Spinal cord (tissue), 10 donors: ENCODE data around the gene REEP1. TPM values are rescaled to one million over a fixed set of nuclear protein-coding genes. Genes with fewer than 3 reads are reported as not detected.
"Not testable (repeated sequence)": the region's sequence is repeated elsewhere in the genome, so short reads cannot be mapped to it uniquely, and the experiment has no call there.

Experiments used
- DNase-seq, 6 donors: peaks; one replicate each; pipeline versions ENCODE4 v3.0.0 to v3.0.0-alpha.2; 2013 to 2015; ENCODE audit warnings: low spot score in 6 of 6, low read depth in 4 of 6
- H3K27ac ChIP-seq: one replicate; pipeline ENCODE4 v1.5.1; 2013; ENCODE audit warnings: low read depth, low read length, control low read depth
- H3K27me3 ChIP-seq: one replicate; pipeline ENCODE4 v1.6.1; 2013; ENCODE audit warnings: low read length; ENCODE audit not compliant: control insufficient read depth, insufficient read depth
- H3K36me3 ChIP-seq: one replicate; pipeline ENCODE4 v1.6.1; 2013; ENCODE audit warnings: low read length; ENCODE audit not compliant: control insufficient read depth, insufficient read depth
- H3K4me1 ChIP-seq: one replicate; pipeline ENCODE4 v1.6.1; 2013; ENCODE audit warnings: low read length; ENCODE audit not compliant: control insufficient read depth, insufficient read depth
- H3K4me3 ChIP-seq: one replicate; pipeline ENCODE4 v1.5.1; 2013; ENCODE audit warnings: low read depth, low read length, control low read depth
- H3K9me3 ChIP-seq: one replicate; pipeline ENCODE4 v1.6.1; 2013; ENCODE audit warnings: low read length; ENCODE audit not compliant: control insufficient read depth, insufficient read depth
- WGBS: methylation state at CpG from one replicate; pipeline ENCODE4 v1.1.5; 2013; ENCODE audit warnings: missing lambda C conversion rate; ENCODE audit not compliant: insufficient coverage; 5-methylcytosine and 5-hydroxymethylcytosine counted together
- polyA plus RNA-seq, 2 donors: library from polyadenylated mRNA; unstranded; fragments of 120-200 nt; gene quantifications; one replicate each; pipeline ENCODE4 v1.2.1, GENCODE V29; 2013; ENCODE audit not compliant: insufficient read length in 2 of 2
- total RNA-seq, 2 donors: library from RNA; depleted of rRNA in 1 of 2; stranded (reverse); fragments of 120-200 nt in 1 of 2; fragments of >200 nt in 1 of 2; gene quantifications; one replicate each; pipeline versions ENCODE4 v1.2.3 to v1.2.4, GENCODE V29; 2013 to 2014
- donor health status: healthy.

Gene REEP1
- total and polyA plus RNA-seq, 4 donors: 61.9 to 123 (median 114) TPM

DNA sequence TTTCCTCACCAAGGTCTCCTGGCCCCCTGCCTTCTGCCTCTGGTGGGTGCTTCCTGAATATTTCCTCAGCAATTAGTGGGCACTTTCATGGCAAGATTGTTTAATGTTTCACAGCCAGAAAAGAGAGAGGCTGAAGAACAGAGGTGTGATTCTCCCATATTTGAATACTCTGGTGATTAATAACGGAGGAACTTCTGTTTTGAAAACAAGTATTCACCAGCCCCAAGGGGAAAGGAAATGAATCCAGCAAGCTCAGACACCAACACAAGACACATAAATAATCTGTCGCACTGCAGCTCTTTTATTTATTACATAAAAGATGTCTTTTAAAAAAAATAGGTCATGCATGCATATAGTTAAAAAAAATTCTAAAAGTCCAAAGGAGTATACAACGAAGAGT lies 80.4 kb downstream of the REEP1 start:
- Histone ChIP-seq H3K27me3 (no peaks in the 10 kb centered on the region), H3K4me1 (peaks cover 17% of the 10 kb centered on the region), H3K27ac (no peak overlapping the region), H3K9me3 (no peaks in the 10 kb centered on the region), H3K36me3 (peaks cover 10% of the 10 kb centered on the region), H3K4me3 (no peak overlapping the region)
- no peak for DNase-seq
- no CpG with 5 or more reads among the region's 3 CpGs for WGBS

DNA sequence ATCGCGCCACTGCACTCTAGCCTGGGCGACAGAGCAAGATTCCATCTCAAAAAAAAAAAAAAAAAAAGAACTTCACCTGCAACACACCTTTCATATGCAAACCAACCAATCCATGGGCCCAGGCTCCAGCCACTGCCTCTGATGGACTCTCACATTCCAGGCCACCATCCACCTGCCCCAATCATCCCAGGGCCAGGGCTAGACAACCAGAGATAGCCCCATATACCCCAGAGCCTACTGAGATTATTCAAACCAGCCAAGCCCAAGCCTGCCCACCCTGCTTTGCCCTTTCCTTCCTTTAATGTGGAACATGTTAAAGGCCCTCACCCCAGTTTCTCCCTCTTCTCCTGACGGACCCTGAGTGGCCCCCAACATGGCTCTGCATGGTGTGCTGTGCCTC lies 81.1 kb downstream of the REEP1 start:
- Histone ChIP-seq H3K4me1 (peaks cover 17% of the 10 kb centered on the region), H3K36me3 (peaks cover 16% of the 10 kb centered on the region), H3K27me3 (no peaks in the 10 kb centered on the region), H3K9me3 (no peaks in the 10 kb centered on the region), H3K27ac (no peak overlapping the region), H3K4me3 (no peak overlapping the region)
- 60% methylated on average over 1 of the region's 4 CpGs for WGBS
- DNase-seq: no peak

DNA sequence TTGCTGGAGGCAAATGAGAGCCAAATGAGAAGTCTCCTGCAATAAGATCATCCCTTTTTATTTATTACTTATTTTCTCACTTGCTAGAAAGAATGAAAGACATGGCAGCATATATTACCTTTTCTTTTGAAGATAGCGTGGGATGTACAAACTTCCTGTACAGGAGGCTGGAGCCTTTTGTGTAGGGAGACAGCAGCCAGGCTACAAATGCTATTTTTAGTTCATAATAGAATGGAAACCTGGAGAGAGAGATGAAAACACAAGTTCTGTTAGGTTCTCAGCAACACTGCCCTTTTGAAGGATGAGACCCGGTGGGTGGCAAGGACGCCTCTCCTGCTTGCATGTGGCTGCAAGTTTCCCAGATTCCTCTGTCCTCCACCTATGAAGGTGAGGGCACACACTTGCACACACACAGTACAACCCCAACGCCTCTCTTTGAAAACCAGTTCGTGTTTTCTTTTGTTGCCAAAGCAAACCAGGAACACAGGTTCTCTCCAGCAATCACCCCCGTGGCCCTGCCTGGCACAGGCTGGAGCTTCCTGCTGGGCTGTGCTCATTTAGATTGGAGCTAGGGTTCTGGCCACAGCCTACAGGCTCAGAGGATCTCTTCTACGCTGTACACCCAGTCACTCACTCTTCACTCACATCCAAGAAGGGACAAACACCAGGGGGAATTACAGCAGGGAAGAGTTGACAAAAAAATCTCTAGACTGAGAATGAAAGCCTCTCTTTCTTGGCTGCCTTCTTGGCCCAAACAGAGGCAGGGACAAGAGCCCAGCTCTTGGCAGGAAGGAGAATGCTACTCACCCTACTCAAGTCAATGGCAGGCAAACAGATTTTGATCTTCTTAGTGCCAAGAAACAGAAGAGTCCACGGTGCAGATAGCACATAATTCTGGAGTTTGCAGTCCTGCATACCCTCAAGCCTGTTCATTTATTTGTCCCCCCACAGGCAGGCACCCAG lies 82.6 kb downstream of the REEP1 start:
- Histone ChIP-seq H3K27me3 (no peaks in the 10 kb centered on the region), H3K4me3 (no peak overlapping the region), H3K4me1 (peaks cover 22% of the 10 kb centered on the region), H3K36me3 (peaks cover 23% of the 10 kb centered on the region), H3K9me3 (no peaks in the 10 kb centered on the region), H3K27ac (peak overlapping the region; percentile 55)
- WGBS: 36% methylated on average over 6 of the region's 8 CpGs
- DNase-seq: peak in 1 of 6 donors; percentile 72

DNA sequence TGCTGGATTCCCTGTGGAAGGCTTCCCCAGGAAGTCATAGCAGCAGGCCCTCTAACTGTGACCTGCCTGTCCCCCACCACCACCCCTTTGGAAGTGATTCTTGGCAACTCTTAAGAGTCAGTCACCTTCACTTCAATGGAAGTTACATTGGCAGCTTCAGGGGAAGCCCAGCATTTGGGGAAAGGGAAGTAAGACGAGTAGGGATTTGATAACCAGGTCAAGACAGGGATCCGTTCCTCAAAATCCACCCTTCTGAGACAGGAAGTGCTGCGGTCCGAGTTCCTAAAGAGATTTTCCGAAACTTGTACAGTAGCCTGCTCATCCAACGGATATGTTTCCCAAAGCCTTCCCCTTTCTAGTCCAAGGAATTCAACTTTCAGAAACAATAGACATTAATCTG lies 84.0 kb downstream of the REEP1 start:
- DNase-seq: no peak
- H3K36me3 ChIP-seq: peaks cover 23% of the 10 kb centered on the region
- H3K27ac ChIP-seq: no peak overlapping the region
- WGBS: 98% methylated on average over 6 of the region's 6 CpGs
- H3K4me3 ChIP-seq: no peak overlapping the region
- H3K9me3 ChIP-seq: no peaks in the 10 kb centered on the region
- no peaks in the 10 kb centered on the region for H3K27me3 ChIP-seq
- peaks cover 27% of the 10 kb centered on the region for H3K4me1 ChIP-seq

DNA sequence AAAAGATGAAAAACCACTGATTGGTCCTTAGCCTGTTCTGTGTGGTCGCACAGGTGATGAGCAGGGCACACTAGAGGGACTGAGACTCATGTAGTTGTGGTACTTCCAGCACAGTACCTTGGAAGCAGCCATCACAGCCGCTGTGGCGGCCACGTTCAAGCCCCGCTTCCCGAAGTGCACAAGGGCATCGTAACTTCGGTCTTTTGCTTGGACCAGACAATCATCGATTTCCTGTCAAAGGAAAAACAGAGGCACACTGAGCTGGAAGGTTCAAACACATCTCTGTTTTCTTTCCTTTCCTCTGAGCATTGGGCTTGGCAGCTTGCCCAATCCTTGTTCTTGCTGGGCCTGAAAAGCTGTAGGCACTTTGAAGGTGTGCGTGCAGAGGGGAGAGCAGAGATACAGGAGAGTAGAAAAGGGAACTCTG lies 85.6 kb downstream of the REEP1 start:
- DNase-seq: peak in 2 of 6 donors; percentile 43 to 76
- Histone ChIP-seq H3K36me3 (peaks cover 23% of the 10 kb centered on the region), H3K4me3 (no peak overlapping the region), H3K27ac (no peak overlapping the region), H3K4me1 (peaks cover 27% of the 10 kb centered on the region), H3K27me3 (no peaks in the 10 kb centered on the region), H3K9me3 (no peaks in the 10 kb centered on the region)
- WGBS: 67% methylated on average over 10 of the region's 10 CpGs

DNA sequence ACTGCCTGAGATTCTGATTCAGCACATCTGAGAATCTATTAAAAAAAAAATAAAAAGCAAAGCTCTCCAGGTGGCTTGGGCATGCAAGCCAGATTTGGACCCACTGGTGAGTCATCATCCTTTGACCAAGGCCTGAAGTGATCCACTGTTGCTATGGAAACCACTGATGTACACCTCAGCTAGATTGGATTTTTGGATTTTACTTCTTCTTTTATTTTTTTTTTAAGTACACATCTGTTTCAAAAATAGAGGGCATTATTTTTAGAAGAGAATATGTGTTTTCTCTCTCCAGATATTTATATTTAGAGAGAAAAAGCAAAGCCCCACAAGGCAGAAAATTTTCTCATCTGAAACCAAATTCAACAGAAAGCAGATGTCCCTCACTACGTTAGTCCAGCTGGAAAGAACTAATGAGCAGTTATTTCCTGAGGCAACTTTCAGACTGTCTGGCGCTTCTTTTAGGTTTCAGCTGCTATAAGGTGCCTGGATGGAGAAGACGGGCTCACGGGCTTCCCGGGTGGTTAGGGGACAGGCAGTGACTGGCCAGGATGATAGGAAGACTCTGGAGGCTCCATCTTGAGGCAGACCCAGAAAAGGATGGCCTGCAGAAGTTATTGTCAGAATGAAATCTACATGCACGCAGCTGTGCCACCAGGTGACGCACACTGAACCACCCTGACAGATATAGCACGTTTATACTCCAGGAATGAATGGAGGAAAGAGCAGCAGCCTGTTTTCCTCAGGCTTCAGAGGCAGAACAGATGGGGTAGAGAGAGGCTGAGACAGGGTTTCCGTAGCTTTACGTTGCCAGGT lies 87.6 kb downstream of the REEP1 start:
- Histone ChIP-seq H3K4me1 (peaks cover 13% of the 10 kb centered on the region), H3K27me3 (no peaks in the 10 kb centered on the region), H3K9me3 (no peaks in the 10 kb centered on the region), H3K27ac (peak overlapping the region; percentile 30), H3K36me3 (peaks cover 20% of the 10 kb centered on the region), H3K4me3 (no peak overlapping the region)
- 64% methylated on average over 10 of the region's 10 CpGs for WGBS
- DNase-seq: peak in 3 of 6 donors; percentile 37 to 84 (median 81)

DNA sequence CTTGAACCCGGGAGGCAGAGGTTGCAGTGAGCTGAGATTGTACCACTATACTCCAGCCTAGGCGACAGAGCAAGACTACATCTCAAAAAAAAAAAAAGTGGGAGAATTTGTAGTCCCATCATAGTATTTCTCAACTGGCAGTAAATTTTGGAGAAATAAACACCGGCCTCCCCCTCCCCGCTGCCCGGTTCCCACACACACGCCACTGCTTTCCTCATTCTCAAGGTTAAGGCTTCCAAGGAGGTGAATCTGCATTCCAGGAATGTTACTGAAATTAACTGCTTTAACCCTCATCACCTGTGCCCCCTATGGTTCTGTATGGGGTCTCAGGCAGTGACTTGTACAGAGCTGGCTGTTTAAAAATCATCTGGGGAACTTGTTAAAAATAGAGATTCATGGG lies 88.2 kb downstream of the REEP1 start:
- Histone ChIP-seq H3K27me3 (no peaks in the 10 kb centered on the region), H3K9me3 (no peaks in the 10 kb centered on the region), H3K27ac (peak overlapping the region; percentile 10), H3K36me3 (peaks cover 18% of the 10 kb centered on the region), H3K4me3 (no peak overlapping the region), H3K4me1 (peaks cover 9% of the 10 kb centered on the region)
- WGBS: 100% methylated on average over 1 of the region's 6 CpGs
- DNase-seq: no peak

DNA sequence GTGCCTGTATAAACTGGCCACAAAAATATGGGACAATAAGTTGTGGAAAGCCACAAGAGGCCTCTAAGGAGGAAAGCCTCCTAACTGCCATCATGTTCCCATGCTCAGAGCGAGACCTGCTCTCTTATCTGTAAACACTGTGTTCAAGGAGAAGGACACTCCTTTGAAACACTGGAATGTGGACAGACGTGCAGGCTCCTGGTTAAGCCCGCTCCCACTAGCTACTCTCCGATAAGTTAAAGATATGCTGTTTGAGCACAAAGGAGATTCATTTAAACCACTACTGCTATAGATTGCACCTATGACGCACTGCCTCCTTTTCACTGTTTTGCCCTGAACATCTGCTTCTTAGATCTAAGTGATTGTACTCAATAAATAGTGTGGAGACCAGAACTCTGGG lies 92.2 kb downstream of the REEP1 start:
- DNase-seq, H3K9me3 ChIP-seq, H3K4me1 ChIP-seq, H3K27me3 ChIP-seq, H3K4me3 ChIP-seq, H3K27ac ChIP-seq: not testable (repeated sequence)
- no CpG with 5 or more reads among the region's 5 CpGs for WGBS
- H3K36me3 ChIP-seq: peaks cover 27% of the 10 kb centered on the region

DNA sequence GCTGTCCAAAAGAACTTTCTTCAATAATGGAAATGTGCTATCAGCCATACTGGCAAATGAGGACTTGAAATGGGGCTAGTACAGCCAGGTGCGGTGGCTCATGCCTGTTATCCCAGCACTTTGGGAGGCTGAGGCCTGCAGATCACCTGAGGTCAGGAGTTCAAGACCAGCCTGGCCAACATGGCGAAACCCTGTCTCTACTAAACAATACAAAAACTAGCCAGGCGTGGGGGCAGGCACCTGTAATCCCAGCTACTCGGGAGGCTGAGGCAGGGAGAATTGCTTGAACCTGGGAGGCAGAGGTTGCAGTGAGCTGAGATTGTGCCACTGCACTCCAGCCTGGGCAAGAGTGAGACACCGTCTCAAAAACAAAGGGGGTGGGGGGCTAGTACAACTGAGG lies 92.6 kb downstream of the REEP1 start:
- not testable (repeated sequence) for H3K27ac ChIP-seq, H3K4me3 ChIP-seq, H3K27me3 ChIP-seq, H3K9me3 ChIP-seq, DNase-seq, H3K4me1 ChIP-seq
- WGBS: 96% methylated on average over 2 of the region's 5 CpGs
- peaks cover 30% of the 10 kb centered on the region for H3K36me3 ChIP-seq
